Progenitor cell of endocrine pancreas (in vitro differentiated cells): ENCODE measurements around the gene SYVN1. TPM values are rescaled to one million over a fixed set of nuclear protein-coding genes. Genes with fewer than 3 reads are reported as not detected.

Experiments
- DNase-seq: peaks from one replicate; pipeline ENCODE4 v3.0.0; 2021; ENCODE audit warnings: low spot score; ENCODE audit not compliant: unreplicated experiment
- H3K27ac Mint-ChIP-seq: 2 replicates; pipeline ENCODE4 v1.8.0; 2021; ENCODE audit warnings: mild to moderate bottlenecking, moderate library complexity, mixed read lengths
- H3K27me3 Mint-ChIP-seq: 2 replicates; pipeline ENCODE4 v1.8.0; 2021; ENCODE audit warnings: mixed read lengths
- H3K36me3 Mint-ChIP-seq: 2 replicates; pipeline ENCODE4 v1.8.0; 2022; ENCODE audit warnings: mixed read lengths; ENCODE audit not compliant: insufficient read depth
- H3K4me1 Mint-ChIP-seq: 2 replicates; pipeline ENCODE4 v1.8.0; 2021; ENCODE audit warnings: low read depth, mixed read lengths
- H3K4me3 Mint-ChIP-seq: 2 replicates; pipeline ENCODE4 v1.8.0; 2021; ENCODE audit warnings: low read depth, mild to moderate bottlenecking, moderate library complexity, mixed read lengths
- H3K9me3 Mint-ChIP-seq: 2 replicates; pipeline ENCODE4 v1.8.0; 2021; ENCODE audit warnings: low read depth, mixed read lengths
- total RNA-seq: library from RNA; stranded (reverse); gene quantifications from 2 replicates; pipeline ENCODE4 v1.2.1, GENCODE V29; 2021
- TF ChIP-seq, protein P1 (sequence below): fragments of 200-600 bp; sonication (generic); IDR thresholded peaks from one replicate; pipeline ENCODE4 v1.5.0; 2021; ENCODE audit warnings: antibody characterized with exemption, mild to moderate bottlenecking; ENCODE audit not compliant: unreplicated experiment

Gene SYVN1
- total RNA-seq, 1 donor from 2014 or later: 48.4 TPM

DNA sequence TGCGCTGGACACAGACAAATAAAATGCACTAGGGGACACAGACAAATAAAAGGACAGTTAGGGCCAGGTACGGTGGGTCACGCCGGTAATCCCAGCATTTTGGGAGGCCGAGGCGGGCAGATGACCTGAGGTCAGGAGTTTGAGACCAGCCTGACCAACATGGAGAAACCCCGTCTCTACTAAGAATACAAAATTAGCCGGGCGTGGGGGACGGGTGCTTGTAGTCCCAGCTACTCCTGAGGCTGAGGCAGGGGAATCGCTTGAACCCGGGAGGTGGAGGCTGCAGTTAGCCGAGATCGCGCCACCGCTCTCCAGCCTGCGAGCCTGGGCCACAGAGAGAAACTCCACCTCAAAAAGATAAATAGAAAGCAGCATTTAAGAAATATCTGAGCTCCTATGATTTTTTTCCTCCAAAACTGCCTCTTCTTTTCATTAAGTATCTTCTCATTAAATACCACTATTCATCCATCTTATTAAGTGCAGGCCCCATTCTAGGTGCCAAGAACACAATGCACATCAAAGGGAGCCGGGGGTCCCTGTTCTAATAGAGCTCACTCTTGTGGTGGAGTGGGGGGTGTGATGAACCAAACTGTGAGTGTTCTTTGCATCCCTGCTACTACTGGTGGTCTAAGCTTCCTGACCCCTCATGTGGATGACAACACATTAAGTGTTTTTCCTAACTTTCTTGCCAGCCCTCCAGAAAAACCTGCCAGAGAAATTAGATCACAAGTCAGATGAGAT lies 16.1 kb downstream of the SYVN1 start:
- H3K36me3 Mint-ChIP-seq: peaks cover 17% of the 10 kb centered on the region
- peak overlapping the region; percentile 97 for H3K27ac Mint-ChIP-seq
- DNase-seq: no peak
- H3K4me3 Mint-ChIP-seq: peak overlapping the region; percentile 86
- TF ChIP-seq, protein P1, sequence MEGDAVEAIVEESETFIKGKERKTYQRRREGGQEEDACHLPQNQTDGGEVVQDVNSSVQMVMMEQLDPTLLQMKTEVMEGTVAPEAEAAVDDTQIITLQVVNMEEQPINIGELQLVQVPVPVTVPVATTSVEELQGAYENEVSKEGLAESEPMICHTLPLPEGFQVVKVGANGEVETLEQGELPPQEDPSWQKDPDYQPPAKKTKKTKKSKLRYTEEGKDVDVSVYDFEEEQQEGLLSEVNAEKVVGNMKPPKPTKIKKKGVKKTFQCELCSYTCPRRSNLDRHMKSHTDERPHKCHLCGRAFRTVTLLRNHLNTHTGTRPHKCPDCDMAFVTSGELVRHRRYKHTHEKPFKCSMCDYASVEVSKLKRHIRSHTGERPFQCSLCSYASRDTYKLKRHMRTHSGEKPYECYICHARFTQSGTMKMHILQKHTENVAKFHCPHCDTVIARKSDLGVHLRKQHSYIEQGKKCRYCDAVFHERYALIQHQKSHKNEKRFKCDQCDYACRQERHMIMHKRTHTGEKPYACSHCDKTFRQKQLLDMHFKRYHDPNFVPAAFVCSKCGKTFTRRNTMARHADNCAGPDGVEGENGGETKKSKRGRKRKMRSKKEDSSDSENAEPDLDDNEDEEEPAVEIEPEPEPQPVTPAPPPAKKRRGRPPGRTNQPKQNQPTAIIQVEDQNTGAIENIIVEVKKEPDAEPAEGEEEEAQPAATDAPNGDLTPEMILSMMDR: peak; percentile 9
- no peaks in the 10 kb centered on the region for H3K9me3 Mint-ChIP-seq
- H3K27me3 Mint-ChIP-seq: no peaks in the 10 kb centered on the region
- H3K4me1 Mint-ChIP-seq: peaks cover 18% of the 10 kb centered on the region

DNA sequence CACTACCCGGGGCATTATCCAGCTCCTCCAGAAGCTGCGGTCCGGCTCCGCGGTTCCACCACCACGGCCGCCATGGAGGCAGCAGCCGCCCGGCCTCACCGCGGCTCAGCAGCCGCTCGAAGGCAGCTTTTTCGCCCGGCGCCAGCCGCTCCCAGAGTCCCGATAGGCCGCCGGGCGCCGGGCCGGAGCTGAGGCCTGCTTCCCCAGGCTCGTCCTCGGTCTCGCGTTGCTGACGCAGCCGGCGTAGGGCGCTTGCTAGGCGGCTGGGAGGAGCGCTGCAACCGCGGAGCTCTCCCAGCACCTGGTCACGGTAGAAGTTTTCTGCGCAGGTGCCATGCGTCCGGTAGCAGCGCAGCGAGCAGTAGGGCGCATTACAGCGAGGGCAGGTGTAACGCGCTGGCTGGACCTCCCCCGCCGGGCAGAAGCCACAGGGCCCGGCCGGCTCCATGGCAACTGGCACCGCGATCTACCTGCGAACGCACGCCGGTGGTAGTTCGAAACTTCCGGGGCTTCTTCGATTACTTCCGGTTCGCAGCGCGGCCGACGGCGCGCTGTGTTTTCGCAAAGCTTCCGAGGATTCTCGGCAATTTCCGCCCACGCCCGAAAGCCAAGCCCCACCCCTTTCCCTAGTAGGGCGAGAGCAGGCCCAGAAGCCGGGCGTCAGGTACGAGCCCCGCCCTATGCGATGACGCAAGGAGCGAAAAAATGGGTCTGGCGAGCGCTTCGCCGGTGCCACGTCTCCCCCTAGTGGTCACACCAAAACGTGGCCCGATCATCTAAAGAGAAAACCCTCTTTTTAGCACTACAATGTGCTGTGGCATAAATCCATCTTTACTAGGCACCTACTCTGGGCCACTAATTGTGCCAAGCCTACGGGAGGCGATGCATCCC lies 16.9 kb downstream of the SYVN1 start, which contains the start of gene ZNHIT2:
TSS of gene ZNHIT2 (minus strand) at position 496 of the 891 bp plus-strand sequence. CDS start at position 448, 48 bp downstream.
- DNase-seq: peak; percentile 98
- TF ChIP-seq, protein P1: peak; percentile 91
- Mint-ChIP-seq H3K27me3 (no peaks in the 10 kb centered on the region), H3K27ac (peak within 1 kb of the TSS; percentile 97), H3K36me3 (peaks cover 17% of the 10 kb centered on the region), H3K4me3 (peak within 1 kb of the TSS; percentile 86), H3K9me3 (no peaks in the 10 kb centered on the region), H3K4me1 (peaks cover 20% of the 10 kb centered on the region)

DNA sequence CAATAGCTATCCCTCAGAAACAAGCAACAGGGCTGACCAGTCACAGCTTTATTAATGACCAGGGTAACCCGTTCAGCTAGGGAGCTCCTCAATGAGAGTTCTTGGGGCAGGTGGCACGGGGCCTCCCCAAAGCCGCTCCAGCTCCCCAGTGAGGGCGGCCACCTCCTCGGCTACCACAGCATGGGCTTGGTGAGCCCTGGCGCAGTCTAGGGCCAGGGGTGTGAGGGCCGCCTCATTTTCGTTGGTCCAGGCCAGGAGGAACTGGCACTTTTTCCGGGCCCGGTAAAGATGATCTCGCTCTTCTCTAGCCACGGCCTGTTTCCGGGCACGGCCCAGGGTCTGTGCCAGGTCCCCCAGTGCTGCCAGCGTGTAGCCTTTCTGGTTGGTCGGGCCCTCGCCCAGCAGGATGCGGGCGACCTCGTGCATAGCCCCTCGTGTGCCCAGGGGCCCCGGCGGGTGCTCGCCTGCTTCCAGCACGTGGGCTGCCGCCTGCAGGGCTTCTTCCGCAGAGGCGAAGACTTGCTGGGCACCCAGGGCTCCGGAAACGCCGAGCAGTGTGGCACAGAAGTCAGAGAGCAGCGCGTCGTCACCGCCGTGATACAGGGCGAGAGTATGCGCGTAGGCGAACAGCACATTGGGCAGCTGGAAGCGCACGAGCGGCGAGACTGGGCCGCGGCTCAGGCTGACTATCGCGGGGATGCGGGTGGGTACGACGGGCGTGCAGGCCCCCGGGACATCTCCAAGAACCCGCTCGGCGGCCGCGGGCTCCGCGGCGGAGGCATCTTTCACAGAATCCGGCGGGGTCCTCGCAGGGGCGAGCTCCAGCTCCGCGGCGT lies 17.7 kb downstream of the SYVN1 start:
- TF ChIP-seq, protein P1: no peak
- peak overlapping the region; percentile 86 for H3K4me3 Mint-ChIP-seq
- no peaks in the 10 kb centered on the region for H3K9me3 Mint-ChIP-seq
- H3K36me3 Mint-ChIP-seq: peaks cover 17% of the 10 kb centered on the region
- DNase-seq: no peak
- H3K27me3 Mint-ChIP-seq: no peaks in the 10 kb centered on the region
- H3K27ac Mint-ChIP-seq: peak overlapping the region; percentile 95
- H3K4me1 Mint-ChIP-seq: peaks cover 16% of the 10 kb centered on the region

DNA sequence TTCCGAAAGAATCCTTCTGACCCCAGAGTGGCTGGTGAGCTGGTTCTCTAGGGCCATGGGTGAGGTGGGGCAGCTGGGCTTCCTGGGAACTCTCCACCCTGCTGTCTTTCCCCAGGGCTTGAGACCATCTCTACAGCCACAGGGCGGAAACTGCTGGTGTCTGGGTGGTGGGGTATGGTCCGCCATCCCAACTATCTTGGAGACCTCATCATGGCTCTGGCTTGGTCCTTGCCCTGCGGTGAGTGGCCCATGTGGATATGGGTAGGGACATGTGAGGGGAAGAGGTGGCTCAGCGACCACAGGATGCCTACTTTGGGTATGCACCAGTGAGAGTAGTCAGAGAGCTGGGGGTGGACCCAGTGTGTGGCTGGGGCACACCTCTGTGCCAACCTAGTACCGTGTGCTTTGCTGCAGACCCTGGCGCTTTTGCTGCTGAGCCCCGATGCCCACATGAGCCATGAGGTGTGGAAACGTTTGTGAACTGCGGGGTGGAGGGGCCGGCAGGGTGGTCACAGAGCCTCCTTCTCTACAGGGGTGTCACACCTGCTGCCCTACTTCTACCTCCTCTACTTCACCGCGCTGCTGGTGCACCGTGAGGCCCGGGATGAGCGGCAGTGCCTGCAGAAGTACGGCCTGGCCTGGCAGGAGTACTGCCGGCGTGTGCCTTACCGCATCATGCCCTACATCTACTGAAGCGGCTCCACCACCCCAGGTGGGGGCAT lies 18.8 kb downstream of the SYVN1 start:
- no peak for DNase-seq
- Mint-ChIP-seq H3K4me1 (peaks cover 11% of the 10 kb centered on the region), H3K27me3 (no peaks in the 10 kb centered on the region), H3K9me3 (no peaks in the 10 kb centered on the region), H3K27ac (peak overlapping the region; percentile 33), H3K4me3 (peak overlapping the region; percentile 86), H3K36me3 (peaks cover 11% of the 10 kb centered on the region)
- TF ChIP-seq, protein P1: no peak
